Colonic mucosa (tissue), 4 donors: ENCODE results near the gene PIM3. TPM values are rescaled to one million over a fixed set of nuclear protein-coding genes. Genes with fewer than 3 reads are reported as not detected.
A peak's percentile ranks its signal among the peaks of the same experiment; 100 is the strongest.

Source experiments
- DNase-seq: peaks from one replicate; pipeline ENCODE4 v3.0.0-alpha.2; 2020
- H3K27ac ChIP-seq: fragments of 200-600 bp; one replicate; pipeline ENCODE4 v1.8.0; 2021
- H3K27me3 ChIP-seq: fragments of 200-600 bp; one replicate; pipeline ENCODE4 v1.8.0; 2021
- H3K36me3 ChIP-seq: fragments of 200-600 bp; one replicate; pipeline ENCODE4 v1.8.0; 2021
- H3K4me1 ChIP-seq: fragments of 200-600 bp; one replicate; pipeline ENCODE4 v1.8.0; 2021; ENCODE audit warnings: mild to moderate bottlenecking
- H3K4me3 ChIP-seq: fragments of 200-600 bp; one replicate; pipeline ENCODE4 v1.8.0; 2021
- H3K9ac ChIP-seq, 2 donors: one replicate each; pipeline ENCODE4 v1.7.0; 2013; ENCODE audit warnings: control low read depth in 2 of 2, low read depth in 2 of 2, low read length in 2 of 2
- H3K9me3 ChIP-seq: fragments of 200-600 bp; one replicate; pipeline ENCODE4 v1.8.0; 2021
- intact Hi-C: fragments of 100-400 bp; cut with DNase I; formaldehyde crosslinking; loops from one replicate; pipeline ENCODE4 v1.14.1; 2022
- total RNA-seq, 2 donors: library from RNA; stranded (reverse); fragmentation: NEBNext Ultra II Directional in 1 of 2; extraction: Animal tissue kit (Norgen Biotek cat#: 25700) in 1 of 2; gene quantifications; one replicate each; pipeline ENCODE4 v1.2.1, GENCODE V29; 2021
- TF ChIP-seq, protein P1 (sequence below): fragments of 200-600 bp; IDR thresholded peaks from one replicate; pipeline ENCODE4 v1.8.0; 2022; ENCODE audit warnings: antibody characterized with exemption, mild to moderate bottlenecking
- donor health status: healthy.
- donor health status: DM: no; HTN: no; CAD: no.
- donor health status: DM: no; HTN: no; CAD: no.

Gene PIM3
- total RNA-seq, 2 donors from 2014 or later: 65.6 to 74.4 TPM

DNA sequence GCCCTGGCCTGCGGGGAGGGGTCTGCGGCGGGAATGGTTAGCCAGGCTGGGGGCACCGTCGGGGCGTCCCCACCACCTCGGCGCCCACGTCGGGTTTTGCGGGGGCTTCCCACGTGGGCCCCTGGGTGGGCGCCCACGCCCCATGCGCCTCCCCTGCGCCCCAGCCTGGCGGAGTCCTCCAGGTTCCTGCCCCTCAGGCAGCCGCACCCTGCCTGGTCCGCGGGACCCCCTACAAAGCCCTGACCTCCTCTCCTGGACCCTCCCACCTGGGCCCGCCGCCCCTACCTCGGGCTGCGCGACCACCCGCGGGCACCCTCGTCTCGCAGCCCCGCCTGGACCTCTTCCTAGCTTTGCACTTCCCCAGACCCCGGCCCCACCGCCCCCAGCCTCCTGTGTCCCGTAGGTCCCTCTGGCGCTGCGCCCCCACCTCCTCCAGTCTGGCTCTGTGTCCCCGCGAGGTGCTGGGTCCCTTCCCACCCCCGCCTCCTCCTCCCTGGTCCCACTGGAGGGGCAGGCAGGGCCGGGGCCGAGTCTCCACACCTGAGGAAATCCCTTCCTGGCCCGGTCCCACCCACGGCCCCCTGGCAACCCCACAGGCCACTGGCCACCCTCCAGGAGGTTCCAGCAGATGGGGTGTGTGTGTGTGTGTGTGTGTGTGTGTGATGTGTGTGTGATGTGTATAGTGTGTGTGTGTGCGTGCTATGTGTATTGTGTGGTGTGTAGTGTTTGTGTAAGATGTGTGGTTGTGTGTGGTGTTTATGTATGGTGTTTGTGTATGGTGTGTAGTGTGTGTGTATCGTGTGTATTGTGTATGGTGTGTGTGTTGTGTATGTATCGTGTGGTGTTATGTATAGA, 11.8 kb downstream of the PIM3 start:
- Histone ChIP-seq H3K9ac (peak overlapping the region in 1 of 2 donors; percentile 67), H3K4me3 (no peak overlapping the region), H3K36me3 (no peaks in the 10 kb centered on the region), H3K4me1 (peaks cover 12% of the 10 kb centered on the region), H3K27ac (no peak overlapping the region), H3K9me3 (no peaks in the 10 kb centered on the region), H3K27me3 (no peaks in the 10 kb centered on the region)
- intact Hi-C loops: no loop called here
- peak; percentile 29 for DNase-seq
- TF ChIP-seq, protein P1, sequence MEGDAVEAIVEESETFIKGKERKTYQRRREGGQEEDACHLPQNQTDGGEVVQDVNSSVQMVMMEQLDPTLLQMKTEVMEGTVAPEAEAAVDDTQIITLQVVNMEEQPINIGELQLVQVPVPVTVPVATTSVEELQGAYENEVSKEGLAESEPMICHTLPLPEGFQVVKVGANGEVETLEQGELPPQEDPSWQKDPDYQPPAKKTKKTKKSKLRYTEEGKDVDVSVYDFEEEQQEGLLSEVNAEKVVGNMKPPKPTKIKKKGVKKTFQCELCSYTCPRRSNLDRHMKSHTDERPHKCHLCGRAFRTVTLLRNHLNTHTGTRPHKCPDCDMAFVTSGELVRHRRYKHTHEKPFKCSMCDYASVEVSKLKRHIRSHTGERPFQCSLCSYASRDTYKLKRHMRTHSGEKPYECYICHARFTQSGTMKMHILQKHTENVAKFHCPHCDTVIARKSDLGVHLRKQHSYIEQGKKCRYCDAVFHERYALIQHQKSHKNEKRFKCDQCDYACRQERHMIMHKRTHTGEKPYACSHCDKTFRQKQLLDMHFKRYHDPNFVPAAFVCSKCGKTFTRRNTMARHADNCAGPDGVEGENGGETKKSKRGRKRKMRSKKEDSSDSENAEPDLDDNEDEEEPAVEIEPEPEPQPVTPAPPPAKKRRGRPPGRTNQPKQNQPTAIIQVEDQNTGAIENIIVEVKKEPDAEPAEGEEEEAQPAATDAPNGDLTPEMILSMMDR: no peak

DNA sequence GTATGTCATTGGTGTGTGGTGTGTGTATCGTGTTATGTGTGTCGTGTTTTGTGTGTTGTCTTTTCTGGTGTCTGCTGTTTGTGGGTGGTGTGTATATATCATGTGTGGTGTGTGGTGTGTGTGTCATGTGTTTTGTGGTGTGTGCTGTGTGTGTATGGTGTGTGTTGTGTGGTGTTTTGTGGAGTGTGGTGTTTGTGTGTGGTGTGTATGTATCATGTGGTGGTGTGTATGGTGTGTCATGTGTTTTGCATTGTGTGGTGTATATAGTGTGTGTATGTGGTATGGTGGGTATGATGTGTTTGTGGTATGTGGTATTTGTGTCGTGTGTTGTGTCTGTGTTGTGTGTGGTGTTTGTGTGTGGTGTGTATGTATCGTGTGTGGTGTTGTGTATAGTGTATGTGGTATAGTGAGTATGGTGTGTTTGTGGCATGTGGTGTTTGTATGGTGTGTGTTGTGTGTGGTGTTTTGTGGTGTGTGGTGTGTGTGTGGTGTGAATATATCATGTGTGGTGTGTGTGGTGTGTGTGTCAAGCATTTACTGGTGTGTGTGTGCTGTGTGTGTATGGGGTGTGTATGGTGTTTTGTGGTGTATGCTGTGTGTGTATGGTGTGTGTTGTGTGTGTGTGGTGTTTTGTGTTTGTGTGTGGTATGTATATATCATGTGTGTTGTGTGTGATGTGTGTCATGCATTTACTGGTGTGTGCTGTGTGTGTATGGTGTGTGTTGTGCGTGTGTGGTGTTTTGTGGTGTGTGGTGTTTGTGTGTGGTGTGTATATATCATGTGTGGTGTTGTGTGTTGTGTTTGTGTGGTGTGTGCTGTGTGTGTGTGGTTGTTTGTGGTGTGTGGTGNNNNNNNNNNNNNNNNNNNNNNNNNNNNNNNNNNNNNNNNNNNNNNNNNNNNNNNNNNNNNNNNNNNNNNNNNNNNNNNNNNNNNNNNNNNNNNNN, 12.7 kb downstream of the PIM3 start:
- no peaks in the 10 kb centered on the region for H3K27me3 ChIP-seq
- no peak overlapping the region for H3K4me3 ChIP-seq
- TF ChIP-seq, protein P1: no peak
- H3K4me1 ChIP-seq: peaks cover 12% of the 10 kb centered on the region
- H3K27ac ChIP-seq: no peak overlapping the region
- no peak for DNase-seq
- no peaks in the 10 kb centered on the region for H3K36me3 ChIP-seq
- no peak overlapping the region for H3K9ac ChIP-seq
- intact Hi-C loops: no loop called here
- no peaks in the 10 kb centered on the region for H3K9me3 ChIP-seq

DNA sequence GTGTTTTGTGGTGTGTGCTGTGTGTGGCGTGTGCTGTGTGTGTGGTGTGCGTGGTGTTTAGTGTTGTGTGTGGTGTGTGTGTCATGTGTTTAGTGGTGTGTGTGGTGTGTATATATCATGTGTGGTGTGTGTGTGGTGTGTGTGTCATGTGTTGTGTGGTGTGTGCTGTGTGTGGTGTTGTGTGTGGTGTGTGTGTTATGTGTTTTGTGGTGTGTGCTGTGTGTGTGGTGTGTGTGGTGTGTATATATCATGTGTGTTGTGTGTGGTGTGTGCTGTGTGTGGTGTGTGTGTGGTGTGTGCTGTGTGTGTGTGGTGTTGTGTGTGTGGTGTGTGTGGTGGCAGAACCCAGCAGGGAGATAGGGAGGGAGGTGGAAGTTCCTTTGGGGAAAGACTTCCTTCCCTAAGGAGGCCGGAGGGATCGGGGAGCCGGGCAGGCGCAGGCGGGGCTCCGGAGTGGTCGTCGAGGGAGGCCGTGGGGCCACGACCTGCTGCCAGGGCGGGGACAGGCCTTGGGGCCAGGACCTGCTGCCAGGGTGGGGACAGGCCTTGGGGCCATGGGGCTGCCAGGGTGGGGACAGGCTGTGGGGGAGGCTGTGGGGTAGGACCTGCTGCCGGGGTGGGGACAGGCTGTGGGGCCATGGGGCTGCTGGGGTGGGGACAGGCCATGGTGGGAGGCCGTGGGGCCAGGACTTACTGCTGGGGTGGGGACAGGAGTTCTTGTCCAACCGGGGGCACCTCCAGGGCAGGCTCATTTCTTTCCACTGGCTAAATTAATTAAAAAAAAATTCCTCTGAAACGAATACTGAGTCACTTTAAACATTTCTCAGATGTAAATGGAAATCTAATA, 15.2 kb downstream of the PIM3 start:
- H3K4me1 ChIP-seq: peaks cover 4% of the 10 kb centered on the region
- TF ChIP-seq, protein P1: no peak
- H3K4me3 ChIP-seq: no peak overlapping the region
- H3K9me3 ChIP-seq: no peaks in the 10 kb centered on the region
- intact Hi-C loops: no loop called here
- H3K9ac ChIP-seq: peak overlapping the region in 1 of 2 donors; percentile 35
- peak; percentile 47 for DNase-seq
- no peaks in the 10 kb centered on the region for H3K27me3 ChIP-seq
- peak overlapping the region; percentile 41 for H3K27ac ChIP-seq
- H3K36me3 ChIP-seq: no peaks in the 10 kb centered on the region

DNA sequence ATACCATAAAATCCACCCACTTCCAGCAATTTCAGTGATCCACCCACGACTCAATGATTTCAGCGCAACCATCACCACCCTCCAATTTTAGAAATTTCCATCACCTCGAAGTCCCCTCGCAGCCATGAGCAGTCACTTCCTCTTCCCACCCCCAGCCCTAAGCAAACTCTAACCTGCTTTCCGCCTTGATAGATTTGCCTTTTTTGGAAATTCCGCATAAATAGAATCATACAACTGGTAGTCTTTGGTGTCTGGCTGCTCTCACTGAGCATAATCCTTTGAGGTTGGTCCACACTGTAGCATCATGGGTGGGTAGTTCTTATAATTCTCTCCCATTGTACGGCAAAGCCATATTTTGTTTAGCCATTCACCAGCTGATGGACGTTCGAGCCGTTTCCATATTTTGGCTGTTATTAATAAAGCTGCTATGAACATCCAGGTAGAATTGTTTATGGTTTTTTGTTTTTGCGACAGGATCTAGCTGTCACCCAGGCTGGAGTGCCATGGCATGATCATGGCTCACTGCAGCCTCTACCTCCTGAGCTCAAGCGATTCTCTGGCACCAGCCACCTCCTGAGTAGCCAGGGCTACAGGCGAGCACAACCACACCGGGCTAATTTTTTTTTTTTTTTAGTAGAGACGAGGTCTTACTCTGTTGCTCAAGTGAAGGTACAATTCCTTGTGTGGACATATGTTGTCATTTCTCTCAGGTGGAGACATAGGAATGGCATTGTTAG, 16.0 kb downstream of the PIM3 start:
- Histone ChIP-seq H3K9me3 (no peaks in the 10 kb centered on the region), H3K27me3 (no peaks in the 10 kb centered on the region), H3K36me3 (no peaks in the 10 kb centered on the region), H3K27ac (peak overlapping the region; percentile 10), H3K4me3 (no peak overlapping the region), H3K9ac (no peak overlapping the region), H3K4me1 (peaks cover 4% of the 10 kb centered on the region)
- intact Hi-C loops: no loop called here
- DNase-seq: no peak
- TF ChIP-seq, protein P1: no peak
